Heart right ventricle (tissue), 16 donors: ENCODE results near the gene EWSR1. TPM values are rescaled to one million over a fixed set of nuclear protein-coding genes. Genes with fewer than 3 reads are reported as not detected.

ENCODE experiments used
- ATAC-seq, 8 donors: fragments of 200-7000 bp; cut with Tn5 transposase; one replicate each; pipeline ENCODE4 v1.9.1; 2020; ENCODE audit warnings: mild to moderate bottlenecking in 8 of 8, moderate library complexity in 8 of 8, moderate number of reproducible peaks in 1 of 8
- DNase-seq, 2 donors: peaks; one replicate each; pipeline ENCODE4 v3.0.0-alpha.2; 2020
- H3K27ac ChIP-seq, 10 donors: fragments of 200-600 bp; sonication (generic) in 2 of 10; one replicate each; pipeline versions ENCODE4 v1.5.0 to v1.8.0; 2020 to 2022; ENCODE audit warnings: mild to moderate bottlenecking in 3 of 10
- H3K27me3 ChIP-seq, 7 donors: fragments of 200-600 bp; one replicate each; pipeline ENCODE4 v1.8.0; 2021 to 2022; ENCODE audit warnings: mild to moderate bottlenecking in 2 of 7
- H3K36me3 ChIP-seq, 9 donors: fragments of 200-600 bp; sonication (generic) in 1 of 9; one replicate each; pipeline versions ENCODE4 v1.5.0 to v1.8.0; 2020 to 2022; ENCODE audit warnings: mild to moderate bottlenecking in 2 of 9
- H3K4me1 ChIP-seq, 9 donors: fragments of 200-600 bp; sonication (generic) in 1 of 9; one replicate each; pipeline versions ENCODE4 v1.5.0 to v1.8.0; 2020 to 2022; ENCODE audit warnings: mild to moderate bottlenecking in 4 of 9
- H3K4me3 ChIP-seq, 10 donors: fragments of 200-600 bp; sonication (generic) in 2 of 10; one replicate each; pipeline versions ENCODE4 v1.5.0 to v1.8.0; 2020 to 2022; ENCODE audit warnings: mild to moderate bottlenecking in 7 of 10, moderate library complexity in 2 of 10
- H3K9me3 ChIP-seq, 11 donors: fragments of 200-600 bp in 10 of 11; sonication (generic) in 2 of 11; one replicate each; pipeline versions ENCODE4 v1.5.0 to v1.8.0; 2013 to 2022; ENCODE audit warnings: mild to moderate bottlenecking in 2 of 11, control low read depth in 1 of 11, moderate library complexity in 1 of 11
- WGBS, 2 donors: extraction: QIAGEN DNeasy Blood & Tissue Kit; methylation state at CpG; one replicate each; pipeline ENCODE4 v1.1.7; 2013; ENCODE audit warnings: inconsistent platforms in 1 of 2; 5-methylcytosine and 5-hydroxymethylcytosine counted together
- intact Hi-C, 10 donors: fragments of 100-400 bp; cut with DNase I; formaldehyde crosslinking; loops; one replicate each; pipeline versions ENCODE4 v1.11.1 to v1.14.2; 2022
- polyA plus RNA-seq, 2 donors: library from polyadenylated mRNA; stranded (reverse); fragments of 200-250 nt; gene quantifications; one replicate each; pipeline ENCODE4 v1.2.3, GENCODE V29; 2013
- total RNA-seq, 10 donors: library from RNA; stranded (reverse); fragmentation: NEBNext Ultra II Directional in 3 of 10; extraction: Animal tissue kit (Norgen Biotek cat#: 25700) in 3 of 10; gene quantifications; one replicate each; pipeline versions ENCODE4 v1.2.1 to v1.2.4, GENCODE V29; 2021 to 2023
- TF ChIP-seq, protein P1 (sequence below), 9 donors: fragments of 200-600 bp; sonication (generic) in 2 of 9; IDR thresholded peaks; one replicate each; pipeline versions ENCODE4 v1.5.0 to v1.8.0; 2021 to 2022; ENCODE audit warnings: antibody characterized with exemption in 9 of 9, mild to moderate bottlenecking in 5 of 9, moderate library complexity in 1 of 9
- donor health status: Arrhythmogenic right ventricular cardiomyopathy.
- donor health status: ischemic (EF 13 %, LVEDD 7.1; RV severe dilation, severe dysfunction).
- donor health status: healthy with polysubstance abuse.
- donor health status: DM: no; HTN: yes; CAD: no.
- donor health status: DM: no; HTN: no; CAD: no.
- donor health status: ischemic (EF 25% LVEDD 6.9; RV normal size, moderate dysfunction).
- donor health status: ischemic (EF 25% LVEDD 5.7; RV mildly dilated, moderate dysfunction).
- donor health status: healthy.
- donor health status: DM: yes; HTN: yes; CAD: no.
- donor health status: Ischemic cardiomyopathy.
- donor health status: ischemic (EF 35%, LVEDD 5.7; RV mildly dilated, moderate dysfunction).
- donor health status: nonischemic (EF 11% LVEDD 7.7; RV severe dilation, severe dysfunction).
- donor health status: DM: yes; HTN: yes; CAD: no.
- donor health status: PGD.
- donor health status: ischemic (EF 29% LVEDD 5.4; RV normal size, mild dysfunction).
- donor health status: nonischemic (EF 23%, LVEDD 6.1; RV moderate dilation, normal function).

Gene EWSR1
- total and polyA plus RNA-seq, 12 donors, result 105 to 153 (median 137) TPM

DNA sequence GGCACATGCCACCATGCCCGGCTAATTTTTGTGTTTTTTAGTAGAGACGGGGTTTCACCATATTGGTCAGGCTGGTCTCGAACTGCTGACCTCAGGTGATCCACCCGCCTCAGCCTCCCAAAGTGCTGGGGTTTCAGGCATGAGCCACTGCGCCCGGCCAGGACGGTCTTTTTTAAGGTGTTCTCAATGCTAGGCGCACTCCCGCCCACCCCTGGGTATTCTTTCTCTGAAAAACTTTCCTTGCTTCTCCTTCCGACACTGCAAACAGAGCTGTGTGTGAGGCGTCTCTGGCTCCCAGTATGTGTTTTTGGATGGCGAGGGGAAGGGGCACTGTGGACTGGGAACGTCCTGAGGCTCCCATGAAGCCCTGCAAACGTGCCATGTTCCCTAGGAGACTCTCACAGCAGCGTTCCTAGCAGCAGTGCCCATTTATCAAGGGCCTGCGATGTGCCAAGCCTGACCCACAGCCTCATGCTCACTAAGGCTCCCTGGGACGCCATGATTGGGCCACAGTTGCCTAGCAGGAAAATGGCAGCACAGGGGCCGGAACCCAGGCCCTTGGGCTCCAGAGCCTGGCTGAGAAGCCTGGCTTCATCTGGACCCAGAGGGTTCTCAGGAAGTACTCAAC lies 49.9 kb downstream of the EWSR1 start:
- Histone ChIP-seq H3K4me3 (no peak overlapping the region), H3K27me3 (peaks cover 5 to 45% (median 27%) of the 10 kb centered on the region in 7 donors), H3K27ac (no peak overlapping the region), H3K4me1 (peaks cover 10 to 30% (median 27%) of the 10 kb centered on the region in 9 donors), H3K9me3 (no peaks in the 10 kb centered on the region), H3K36me3 (no peaks in the 10 kb centered on the region)
- DNase-seq, result no peak
- intact Hi-C loops, result no loop called here
- TF ChIP-seq, protein P1, sequence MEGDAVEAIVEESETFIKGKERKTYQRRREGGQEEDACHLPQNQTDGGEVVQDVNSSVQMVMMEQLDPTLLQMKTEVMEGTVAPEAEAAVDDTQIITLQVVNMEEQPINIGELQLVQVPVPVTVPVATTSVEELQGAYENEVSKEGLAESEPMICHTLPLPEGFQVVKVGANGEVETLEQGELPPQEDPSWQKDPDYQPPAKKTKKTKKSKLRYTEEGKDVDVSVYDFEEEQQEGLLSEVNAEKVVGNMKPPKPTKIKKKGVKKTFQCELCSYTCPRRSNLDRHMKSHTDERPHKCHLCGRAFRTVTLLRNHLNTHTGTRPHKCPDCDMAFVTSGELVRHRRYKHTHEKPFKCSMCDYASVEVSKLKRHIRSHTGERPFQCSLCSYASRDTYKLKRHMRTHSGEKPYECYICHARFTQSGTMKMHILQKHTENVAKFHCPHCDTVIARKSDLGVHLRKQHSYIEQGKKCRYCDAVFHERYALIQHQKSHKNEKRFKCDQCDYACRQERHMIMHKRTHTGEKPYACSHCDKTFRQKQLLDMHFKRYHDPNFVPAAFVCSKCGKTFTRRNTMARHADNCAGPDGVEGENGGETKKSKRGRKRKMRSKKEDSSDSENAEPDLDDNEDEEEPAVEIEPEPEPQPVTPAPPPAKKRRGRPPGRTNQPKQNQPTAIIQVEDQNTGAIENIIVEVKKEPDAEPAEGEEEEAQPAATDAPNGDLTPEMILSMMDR (IDR thresholded peaks at IDR 0.05), result no peak
- no peak for ATAC-seq
- WGBS, 2 donors, result 94 to 96% methylated on average over 18 of the region's 18 CpGs

DNA sequence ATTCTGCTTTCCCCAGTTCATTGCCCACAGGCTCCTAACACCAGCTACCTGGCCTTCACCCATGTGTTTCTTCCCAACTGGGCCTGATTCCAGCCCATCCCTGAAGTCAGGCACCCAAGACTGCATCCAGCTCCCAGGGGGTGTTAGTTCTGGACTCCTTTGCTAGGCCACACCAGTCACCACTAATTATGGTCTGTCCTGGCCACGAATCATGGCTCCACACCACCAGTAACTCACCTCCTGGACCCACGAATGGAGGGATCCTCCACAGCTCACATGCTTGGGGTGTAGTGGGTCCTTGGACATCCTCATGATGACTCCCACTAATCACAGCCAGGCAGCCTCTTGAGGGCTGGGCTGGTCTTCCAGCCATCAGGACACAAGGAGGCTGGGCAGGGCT lies 51.0 kb downstream of the EWSR1 start:
- intact Hi-C loops, result no loop called here
- H3K36me3 ChIP-seq, result no peaks in the 10 kb centered on the region
- ATAC-seq (no peak), DNase-seq (no peak)
- peaks cover 0 to 20% (median 15%) of the 10 kb centered on the region in 9 donors for H3K4me1 ChIP-seq
- TF ChIP-seq, protein P1 (IDR thresholded peaks at IDR 0.05), result no peak
- no peak overlapping the region for H3K27ac ChIP-seq
- no peak overlapping the region for H3K4me3 ChIP-seq
- WGBS, 2 donors, result 91 to 96% methylated on average over 2 of the region's 2 CpGs
- no peaks in the 10 kb centered on the region for H3K9me3 ChIP-seq
- peaks cover 5 to 34% (median 18%) of the 10 kb centered on the region in 7 donors for H3K27me3 ChIP-seq

DNA sequence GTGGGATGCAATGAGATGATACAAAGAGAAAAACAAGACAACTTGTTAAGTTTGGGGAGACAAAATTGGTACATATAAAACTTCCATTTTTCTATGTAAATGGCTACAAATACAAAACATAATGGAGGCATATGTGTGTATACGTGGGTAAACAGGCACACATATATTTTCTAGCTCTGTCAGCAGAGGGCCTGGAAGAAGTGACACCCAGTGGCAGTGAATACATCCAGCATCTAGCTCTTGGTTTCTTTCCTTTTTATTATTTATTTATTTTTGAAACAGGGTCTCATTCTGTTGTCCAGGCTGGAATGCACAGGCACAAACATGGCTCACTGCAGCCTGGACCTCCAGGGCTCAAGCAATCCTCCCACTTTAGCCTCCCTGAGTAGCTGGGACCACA lies 52.5 kb downstream of the EWSR1 start:
- WGBS, 2 donors, result 60 to 67% methylated on average over 1 of the region's 1 CpG
- no peak for ATAC-seq
- no peak for DNase-seq
- intact Hi-C loops, result no loop called here
- TF ChIP-seq, protein P1 (IDR thresholded peaks at IDR 0.05), result peak in 2 of 9 donors; percentile 5 to 9
- Histone ChIP-seq H3K27ac (no peak overlapping the region), H3K9me3 (no peaks in the 10 kb centered on the region), H3K27me3 (peaks cover 0 to 19% (median 3%) of the 10 kb centered on the region in 7 donors), H3K4me1 (peaks cover 0 to 6% (median 5%) of the 10 kb centered on the region in 9 donors), H3K36me3 (no peaks in the 10 kb centered on the region), H3K4me3 (no peak overlapping the region)

DNA sequence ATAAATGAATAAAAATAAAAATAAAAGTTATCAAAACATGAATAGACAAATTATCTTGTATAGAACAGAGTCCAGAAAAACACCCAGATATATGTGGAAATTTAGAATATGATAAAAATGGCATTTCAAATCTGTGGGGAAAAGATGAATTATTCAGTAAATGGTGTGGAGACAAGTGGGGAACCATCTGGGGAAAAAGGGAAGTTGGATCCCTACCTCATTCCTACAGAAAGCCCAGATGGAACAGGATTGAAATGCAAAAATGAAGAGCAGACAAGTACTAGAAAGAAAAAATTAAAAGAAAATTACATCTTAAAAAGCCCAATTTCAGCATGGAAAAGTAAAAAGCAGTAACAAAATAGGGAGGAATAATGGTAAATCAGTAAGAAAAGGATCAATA lies 55.6 kb downstream of the EWSR1 start:
- no peak for ATAC-seq
- H3K9me3 ChIP-seq, result no peaks in the 10 kb centered on the region
- intact Hi-C loops, result no loop called here

More for the DNA sequence above, 55.6 kb downstream of the EWSR1 start:
- Histone ChIP-seq H3K4me1 (no peaks in the 10 kb centered on the region), H3K4me3 (no peak overlapping the region), H3K36me3 (peaks cover 0 to 27% (median 14%) of the 10 kb centered on the region in 9 donors), H3K27ac (no peak overlapping the region), H3K27me3 (no peaks in the 10 kb centered on the region)
- DNase-seq, result no peak
- TF ChIP-seq, protein P1 (IDR thresholded peaks at IDR 0.05), result no peak
